Measurements from ENCODE around the gene C14orf180. TPM values are rescaled to one million over a fixed set of nuclear protein-coding genes. Genes with fewer than 3 reads are reported as not detected.

Gene C14orf180
- polyA plus RNA-seq, 1 donor (not counting 4 experiments of a cell fraction or from before 2014, with no cell fraction given), result not detected

DNA sequence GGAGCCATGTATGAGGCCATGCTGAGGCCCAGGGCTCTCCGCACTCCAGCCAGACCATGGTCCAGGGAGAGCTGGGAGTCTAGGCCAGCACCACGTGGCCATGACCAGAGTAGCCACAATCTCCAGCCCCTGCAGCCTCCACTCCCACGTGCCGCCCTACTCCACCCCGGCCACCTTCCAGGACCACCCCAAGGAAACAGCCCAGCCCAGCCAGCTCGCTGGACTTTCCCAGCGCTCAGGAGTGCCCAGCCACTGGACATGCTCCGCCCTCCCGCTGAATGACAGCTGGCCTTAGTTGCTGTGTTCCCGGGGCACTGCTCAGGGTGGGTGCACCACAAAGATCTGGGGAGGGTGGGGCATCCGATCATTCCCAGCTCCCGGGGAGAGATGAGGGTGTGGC is 2.1 kb upstream of the C14orf180 start:
- Histone ChIP-seq H3K27ac (ENCODE audit: control insufficient read depth, insufficient read depth, low read length) (no peak overlapping the region), H3K4me3 (ENCODE audit: control insufficient read depth in 2 of 3, extremely low read depth in 1 of 3, insufficient read depth in 2 of 3, low read depth in 1 of 3, low read length in 3 of 3) (no peak overlapping the region), H3K9me3 (ENCODE audit: control insufficient read depth, low read depth, low read length) (no peaks in the 10 kb centered on the region), H4K20me1 (ENCODE audit: control insufficient read depth, extremely low read depth, insufficient read depth, low read length) (no peaks in the 10 kb centered on the region), H3K27me3 (ENCODE audit: control insufficient read depth, extremely low read depth, insufficient read depth, low read length) (peaks cover 39% of the 10 kb centered on the region), H3K9me1 (ENCODE audit: control insufficient read depth, extremely low read depth, insufficient read depth, low read length) (no peaks in the 10 kb centered on the region), H3K4me2 (ENCODE audit: control insufficient read depth, extremely low read depth, insufficient read depth, low read depth, low read length) (no peak overlapping the region), H2AFZ (ENCODE audit: control insufficient read depth, low read length) (no peak overlapping the region), H3K79me2 (ENCODE audit: control insufficient read depth, insufficient read depth, low read length) (no peaks in the 10 kb centered on the region), H3K4me1 (ENCODE audit: control insufficient read depth, extremely low read depth, insufficient read depth, low read length) (no peaks in the 10 kb centered on the region), H3K36me3 (ENCODE audit: control insufficient read depth in 2 of 2, extremely low read depth in 1 of 2, insufficient read depth in 2 of 2, low read length in 2 of 2) (no peaks in the 10 kb centered on the region), H3K9ac (ENCODE audit: control insufficient read depth, extremely low read depth, insufficient read depth, low read length) (no peak overlapping the region)
- dilution Hi-C loops (cut with MboI; ENCODE audit: extremely low pct_ligation_motif_present, low sequenced_read_pairs), result no loop called here
- DNase-seq (ENCODE audit: low read depth, low spot score) (no peak), FAIRE-seq (no peak)
- TF ChIP-seq, protein P1, sequence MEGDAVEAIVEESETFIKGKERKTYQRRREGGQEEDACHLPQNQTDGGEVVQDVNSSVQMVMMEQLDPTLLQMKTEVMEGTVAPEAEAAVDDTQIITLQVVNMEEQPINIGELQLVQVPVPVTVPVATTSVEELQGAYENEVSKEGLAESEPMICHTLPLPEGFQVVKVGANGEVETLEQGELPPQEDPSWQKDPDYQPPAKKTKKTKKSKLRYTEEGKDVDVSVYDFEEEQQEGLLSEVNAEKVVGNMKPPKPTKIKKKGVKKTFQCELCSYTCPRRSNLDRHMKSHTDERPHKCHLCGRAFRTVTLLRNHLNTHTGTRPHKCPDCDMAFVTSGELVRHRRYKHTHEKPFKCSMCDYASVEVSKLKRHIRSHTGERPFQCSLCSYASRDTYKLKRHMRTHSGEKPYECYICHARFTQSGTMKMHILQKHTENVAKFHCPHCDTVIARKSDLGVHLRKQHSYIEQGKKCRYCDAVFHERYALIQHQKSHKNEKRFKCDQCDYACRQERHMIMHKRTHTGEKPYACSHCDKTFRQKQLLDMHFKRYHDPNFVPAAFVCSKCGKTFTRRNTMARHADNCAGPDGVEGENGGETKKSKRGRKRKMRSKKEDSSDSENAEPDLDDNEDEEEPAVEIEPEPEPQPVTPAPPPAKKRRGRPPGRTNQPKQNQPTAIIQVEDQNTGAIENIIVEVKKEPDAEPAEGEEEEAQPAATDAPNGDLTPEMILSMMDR (optimal IDR thresholded peaks at IDR 0.05 in 1 of 3, IDR thresholded peaks at IDR 0.05 in 1 of 3, conservative IDR thresholded peaks at IDR 0.05 in 1 of 3; ENCODE audit: extremely low read depth in 1 of 3, insufficient read depth in 2 of 3, low read length in 3 of 3), result no peak
- TF ChIP-seq EZH2 (IDR thresholded peaks at IDR 0.05; ENCODE audit: low read length), result no peak

DNA sequence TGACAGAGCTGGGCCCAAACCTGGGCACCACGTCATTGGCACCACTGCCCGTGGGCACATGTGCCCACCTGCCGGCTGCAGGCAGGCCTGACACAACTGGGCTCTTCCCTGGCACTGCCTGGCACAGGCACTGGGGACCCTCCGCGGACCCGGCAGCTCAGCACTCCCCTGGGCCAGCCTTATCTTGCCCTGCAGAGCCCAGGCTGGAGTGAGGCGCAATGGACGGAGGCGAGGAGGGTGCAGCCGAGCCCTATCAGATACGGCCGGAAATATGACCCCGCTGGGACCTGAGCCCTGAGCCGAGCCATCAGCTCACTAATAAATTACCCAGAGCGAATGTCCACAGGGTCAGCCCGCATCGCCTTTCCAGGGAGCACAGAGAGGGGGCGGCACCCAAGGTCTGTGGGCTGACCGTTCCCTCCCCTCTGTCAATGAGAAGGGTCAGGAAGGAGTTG is 1.7 kb upstream of the C14orf180 start:
- DNase-seq (ENCODE audit: low read depth, low spot score) (no peak), FAIRE-seq (no peak)
- TF ChIP-seq, protein P1 (optimal IDR thresholded peaks at IDR 0.05 in 1 of 3, IDR thresholded peaks at IDR 0.05 in 1 of 3, conservative IDR thresholded peaks at IDR 0.05 in 1 of 3; ENCODE audit: extremely low read depth in 1 of 3, insufficient read depth in 2 of 3, low read length in 3 of 3), result no peak
- TF ChIP-seq EZH2 (IDR thresholded peaks at IDR 0.05; ENCODE audit: low read length), result no peak
- Histone ChIP-seq H3K36me3 (ENCODE audit: control insufficient read depth in 2 of 2, extremely low read depth in 1 of 2, insufficient read depth in 2 of 2, low read length in 2 of 2) (no peaks in the 10 kb centered on the region), H3K4me1 (ENCODE audit: control insufficient read depth, extremely low read depth, insufficient read depth, low read length) (no peaks in the 10 kb centered on the region), H2AFZ (ENCODE audit: control insufficient read depth, low read length) (no peak overlapping the region), H3K9me1 (ENCODE audit: control insufficient read depth, extremely low read depth, insufficient read depth, low read length) (no peaks in the 10 kb centered on the region), H3K4me3 (ENCODE audit: control insufficient read depth in 2 of 3, extremely low read depth in 1 of 3, insufficient read depth in 2 of 3, low read depth in 1 of 3, low read length in 3 of 3) (no peak overlapping the region), H3K9me3 (ENCODE audit: control insufficient read depth, low read depth, low read length) (no peaks in the 10 kb centered on the region), H3K79me2 (ENCODE audit: control insufficient read depth, insufficient read depth, low read length) (no peaks in the 10 kb centered on the region), H3K4me2 (ENCODE audit: control insufficient read depth, extremely low read depth, insufficient read depth, low read depth, low read length) (no peak overlapping the region), H3K27ac (ENCODE audit: control insufficient read depth, insufficient read depth, low read length) (no peak overlapping the region), H4K20me1 (ENCODE audit: control insufficient read depth, extremely low read depth, insufficient read depth, low read length) (no peaks in the 10 kb centered on the region), H3K27me3 (ENCODE audit: control insufficient read depth, extremely low read depth, insufficient read depth, low read length) (peaks cover 44% of the 10 kb centered on the region), H3K9ac (ENCODE audit: control insufficient read depth, extremely low read depth, insufficient read depth, low read length) (no peak overlapping the region)
- dilution Hi-C loops (cut with MboI; ENCODE audit: extremely low pct_ligation_motif_present, low sequenced_read_pairs), result no loop called here
